ENCODE results near the gene MCC.

GRCh38 chr5:113361701-113362100 lies 126.6 kb downstream of the MCC start:
- TF ChIP-seq ARID4B (CRISPR knock-in tag; IDR thresholded peaks at IDR 0.05; ENCODE audit: borderline replicate concordance) (no peak), ATF2 (CRISPR knock-in tag; IDR thresholded peaks at IDR 0.05; ENCODE audit: borderline replicate concordance, low read depth) (no peak), TCF7 (CRISPR knock-in tag; IDR thresholded peaks at IDR 0.05; ENCODE audit: low read depth) (no peak), MXD4 (CRISPR knock-in tag; IDR thresholded peaks at IDR 0.05; ENCODE audit: borderline replicate concordance) (no peak), CTCF (IDR thresholded peaks at IDR 0.05) (no peak)
